Measurements from ENCODE around the gene CADM4.
"Not testable (repeated sequence)": the region's sequence is repeated elsewhere in the genome, so short reads cannot be mapped to it uniquely, and the experiment has no call there.

- TF ChIP-seq, protein P1, sequence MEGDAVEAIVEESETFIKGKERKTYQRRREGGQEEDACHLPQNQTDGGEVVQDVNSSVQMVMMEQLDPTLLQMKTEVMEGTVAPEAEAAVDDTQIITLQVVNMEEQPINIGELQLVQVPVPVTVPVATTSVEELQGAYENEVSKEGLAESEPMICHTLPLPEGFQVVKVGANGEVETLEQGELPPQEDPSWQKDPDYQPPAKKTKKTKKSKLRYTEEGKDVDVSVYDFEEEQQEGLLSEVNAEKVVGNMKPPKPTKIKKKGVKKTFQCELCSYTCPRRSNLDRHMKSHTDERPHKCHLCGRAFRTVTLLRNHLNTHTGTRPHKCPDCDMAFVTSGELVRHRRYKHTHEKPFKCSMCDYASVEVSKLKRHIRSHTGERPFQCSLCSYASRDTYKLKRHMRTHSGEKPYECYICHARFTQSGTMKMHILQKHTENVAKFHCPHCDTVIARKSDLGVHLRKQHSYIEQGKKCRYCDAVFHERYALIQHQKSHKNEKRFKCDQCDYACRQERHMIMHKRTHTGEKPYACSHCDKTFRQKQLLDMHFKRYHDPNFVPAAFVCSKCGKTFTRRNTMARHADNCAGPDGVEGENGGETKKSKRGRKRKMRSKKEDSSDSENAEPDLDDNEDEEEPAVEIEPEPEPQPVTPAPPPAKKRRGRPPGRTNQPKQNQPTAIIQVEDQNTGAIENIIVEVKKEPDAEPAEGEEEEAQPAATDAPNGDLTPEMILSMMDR (IDR thresholded peaks at IDR 0.05) = not testable (repeated sequence)
- not testable (repeated sequence) for TF ChIP-seq EP300, POLR2A, POLR2AphosphoS5 (IDR thresholded peaks at IDR 0.05)
Measured at GRCh38 chr19:43635561-43635940, 4.1 kb downstream of the CADM4 start.
